Stimulated activated CD8-positive, alpha-beta memory T cell treated with anti-CD3 and anti-CD28 coated beads, Interleukin-15, amount 100 ng/mL, for 4 hours (primary cell): ENCODE measurements around the gene DRP2.
"Not testable (repeated sequence)": the region's sequence is repeated elsewhere in the genome, so short reads cannot be mapped to it uniquely, and the experiment has no call there.

ENCODE experiments used
- DNase-seq, 2 donors: peaks; one replicate each; pipeline ENCODE4 v3.0.0-alpha.2; 2020; ENCODE audit warnings: low read depth in 2 of 2

The DRP2 gene, protein sequence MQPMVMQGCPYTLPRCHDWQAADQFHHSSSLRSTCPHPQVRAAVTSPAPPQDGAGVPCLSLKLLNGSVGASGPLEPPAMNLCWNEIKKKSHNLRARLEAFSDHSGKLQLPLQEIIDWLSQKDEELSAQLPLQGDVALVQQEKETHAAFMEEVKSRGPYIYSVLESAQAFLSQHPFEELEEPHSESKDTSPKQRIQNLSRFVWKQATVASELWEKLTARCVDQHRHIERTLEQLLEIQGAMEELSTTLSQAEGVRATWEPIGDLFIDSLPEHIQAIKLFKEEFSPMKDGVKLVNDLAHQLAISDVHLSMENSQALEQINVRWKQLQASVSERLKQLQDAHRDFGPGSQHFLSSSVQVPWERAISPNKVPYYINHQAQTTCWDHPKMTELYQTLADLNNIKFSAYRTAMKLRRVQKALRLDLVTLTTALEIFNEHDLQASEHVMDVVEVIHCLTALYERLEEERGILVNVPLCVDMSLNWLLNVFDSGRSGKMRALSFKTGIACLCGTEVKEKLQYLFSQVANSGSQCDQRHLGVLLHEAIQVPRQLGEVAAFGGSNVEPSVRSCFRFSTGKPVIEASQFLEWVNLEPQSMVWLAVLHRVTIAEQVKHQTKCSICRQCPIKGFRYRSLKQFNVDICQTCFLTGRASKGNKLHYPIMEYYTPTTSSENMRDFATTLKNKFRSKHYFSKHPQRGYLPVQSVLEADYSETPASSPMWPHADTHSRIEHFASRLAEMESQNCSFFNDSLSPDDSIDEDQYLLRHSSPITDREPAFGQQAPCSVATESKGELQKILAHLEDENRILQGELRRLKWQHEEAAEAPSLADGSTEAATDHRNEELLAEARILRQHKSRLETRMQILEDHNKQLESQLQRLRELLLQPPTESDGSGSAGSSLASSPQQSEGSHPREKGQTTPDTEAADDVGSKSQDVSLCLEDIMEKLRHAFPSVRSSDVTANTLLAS

DNA sequence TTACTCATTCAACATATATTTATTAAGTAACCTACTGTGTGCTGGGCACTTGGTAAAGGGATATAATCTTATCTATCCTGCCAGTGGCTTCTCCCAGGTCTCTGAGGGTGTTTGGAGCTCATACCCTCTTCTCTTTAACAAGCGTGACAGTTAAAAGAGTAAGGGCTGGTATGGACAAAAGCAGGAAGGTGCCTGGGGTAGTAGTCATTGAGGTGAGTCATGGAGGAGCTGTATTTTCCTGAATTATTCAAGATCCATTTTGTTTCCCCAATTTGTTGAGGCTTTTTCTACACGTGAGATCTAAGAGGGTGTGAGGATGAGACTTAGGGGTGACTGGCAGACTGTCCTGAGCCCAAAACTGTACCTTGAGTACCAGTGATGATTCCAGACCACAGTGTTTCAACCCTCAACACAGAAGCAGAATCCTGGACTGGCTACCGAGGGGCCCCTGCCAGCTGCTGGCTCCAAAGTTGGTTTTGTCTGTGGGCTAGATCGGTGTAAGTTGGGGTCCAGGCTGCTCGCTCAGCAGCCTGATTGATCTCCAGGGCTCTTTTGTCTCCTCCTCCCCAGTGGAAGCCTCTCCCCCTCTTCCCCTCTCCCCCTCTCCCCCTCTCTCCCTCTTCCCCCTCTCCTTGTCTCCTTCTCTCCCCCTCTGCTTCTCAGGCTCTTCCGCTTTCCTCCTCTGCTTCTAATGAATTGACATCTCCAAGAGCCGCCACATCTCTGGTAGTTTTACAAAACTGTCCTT, at the start of gene DRP2:
DRP2 (plus strand) TSS at position 671 of the 748 bp plus-strand sequence. CDS start 11,862 bp downstream, outside the sequence.
- no peak for DNase-seq

DNA sequence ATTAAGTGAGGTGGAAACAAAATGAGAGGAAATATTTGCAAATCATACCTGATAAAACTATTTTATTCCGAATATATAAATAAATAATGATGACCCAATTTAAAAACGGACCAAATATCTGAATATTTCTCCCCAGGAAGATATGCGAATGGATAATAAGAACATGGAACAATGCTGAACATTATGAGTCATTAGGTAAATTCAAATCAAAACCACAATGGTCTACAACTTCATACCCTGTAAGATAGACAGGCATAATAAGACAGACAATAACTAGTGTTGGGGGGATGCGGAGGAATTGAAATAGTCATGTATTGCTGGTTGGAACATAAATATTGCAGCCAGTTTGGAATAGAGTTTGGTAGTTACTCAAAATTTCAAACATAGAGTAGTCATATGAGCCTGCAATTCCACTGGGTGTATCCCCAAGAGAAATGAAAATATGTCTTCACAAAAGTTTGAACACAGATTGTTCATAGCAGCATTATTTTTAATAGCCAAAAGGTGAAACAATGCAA, 47.6 kb upstream of the DRP2 start:
- no peak for DNase-seq

DNA sequence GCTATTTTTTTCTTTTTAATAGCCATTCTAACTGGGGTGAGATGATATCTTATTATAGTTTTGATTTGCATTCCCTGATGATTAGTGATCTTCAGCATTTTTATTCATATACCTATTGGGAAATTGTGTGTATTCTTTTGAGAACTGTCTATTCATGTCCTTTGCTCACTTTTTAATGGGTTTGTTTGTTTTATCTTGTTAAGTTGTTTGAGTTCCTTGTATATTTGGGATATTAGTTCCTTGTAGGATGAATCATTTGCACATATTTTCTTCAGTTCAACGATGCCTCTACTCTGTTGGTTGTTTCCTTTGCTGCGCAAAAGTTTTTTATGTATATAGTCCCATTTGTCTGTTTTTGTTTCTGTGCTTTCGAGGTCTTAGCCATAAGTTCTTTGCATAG, 43.1 kb upstream of the DRP2 start:
- no peak for DNase-seq

DNA sequence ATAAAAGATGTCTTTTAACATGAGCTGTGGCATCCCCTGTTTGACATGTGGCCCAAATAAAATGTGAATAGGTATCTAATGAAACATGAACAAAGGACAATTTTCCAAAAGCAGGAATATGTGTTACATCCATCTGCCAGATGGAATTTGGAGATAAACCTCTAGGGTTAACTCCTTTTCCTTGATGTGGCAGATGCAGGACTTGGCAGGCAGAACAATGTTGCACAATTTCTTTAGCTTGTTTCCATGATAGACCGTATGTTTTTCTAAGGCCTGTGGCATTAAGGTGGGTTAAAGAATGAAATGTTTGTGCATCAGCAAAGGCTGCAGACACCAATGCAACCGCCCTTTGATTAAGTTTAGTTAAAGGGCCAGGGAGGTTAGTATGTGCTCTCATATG, 34.7 kb upstream of the DRP2 start:
- not testable (repeated sequence) for DNase-seq

DNA sequence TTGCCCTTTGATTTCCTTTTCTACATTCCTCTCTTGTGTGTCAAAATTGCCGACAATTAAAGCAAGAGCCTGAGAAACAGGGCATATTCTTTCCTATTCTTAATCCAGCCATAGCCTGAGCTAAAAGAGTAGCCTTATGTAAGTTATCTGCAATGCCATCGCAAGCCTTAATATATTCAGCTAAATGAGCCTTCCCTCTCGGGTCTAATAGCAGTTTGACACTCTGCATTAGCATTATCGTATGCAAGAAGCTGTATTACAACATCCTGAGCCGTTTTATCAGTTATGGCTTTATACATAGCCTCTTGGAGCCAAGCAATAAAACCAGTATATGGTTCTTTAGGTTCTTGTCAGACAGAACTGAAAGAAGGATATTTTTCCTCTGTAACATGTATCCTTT, 31.6 kb upstream of the DRP2 start:
- not testable (repeated sequence) for DNase-seq

DNA sequence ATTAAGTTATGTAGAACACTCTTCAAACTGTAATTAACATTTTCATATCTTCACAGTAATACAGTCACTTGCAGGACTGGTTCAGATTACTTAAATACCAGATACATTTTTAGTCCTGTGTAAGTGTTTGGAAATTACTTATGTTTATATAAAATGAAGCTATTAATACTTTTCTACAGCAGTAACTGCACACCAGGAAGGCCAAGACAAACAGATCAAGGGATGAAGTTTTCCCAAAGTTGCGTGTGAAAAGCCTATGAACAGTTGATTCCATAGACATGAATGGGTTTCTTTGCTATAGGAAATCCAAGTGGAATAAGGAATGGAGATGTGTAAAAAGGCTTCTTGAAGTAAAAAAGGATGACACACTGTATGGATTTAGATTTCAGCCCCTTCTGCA, 28.9 kb upstream of the DRP2 start:
- DNase-seq: no peak

DNA sequence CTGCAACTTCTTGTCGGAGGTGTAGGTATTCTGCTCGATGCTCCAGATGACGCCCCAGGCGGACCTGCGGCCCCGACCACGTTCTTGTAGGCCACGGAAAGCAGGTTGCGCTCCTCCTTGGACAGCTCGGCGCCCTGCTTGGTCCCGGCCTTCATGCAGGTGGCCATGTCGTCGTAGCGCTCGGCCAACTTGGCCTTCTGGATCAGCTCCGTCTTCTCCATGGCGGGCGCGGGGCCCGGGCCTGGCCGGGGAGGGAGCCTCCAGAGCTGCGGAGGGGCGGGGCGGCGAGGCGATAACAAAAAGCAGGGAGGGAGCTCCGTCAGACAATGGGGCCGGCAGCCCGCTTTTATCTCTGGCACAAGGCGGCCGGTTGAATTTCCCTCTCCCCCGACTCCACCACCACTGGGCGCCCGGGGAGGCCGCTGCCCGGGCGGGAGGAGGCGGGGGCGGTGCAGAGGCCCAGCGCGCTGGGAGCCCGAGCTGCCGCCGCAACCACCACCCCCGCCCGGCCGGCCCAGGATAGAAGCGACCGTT, 28.3 kb upstream of the DRP2 start:
- DNase-seq: no peak

DNA sequence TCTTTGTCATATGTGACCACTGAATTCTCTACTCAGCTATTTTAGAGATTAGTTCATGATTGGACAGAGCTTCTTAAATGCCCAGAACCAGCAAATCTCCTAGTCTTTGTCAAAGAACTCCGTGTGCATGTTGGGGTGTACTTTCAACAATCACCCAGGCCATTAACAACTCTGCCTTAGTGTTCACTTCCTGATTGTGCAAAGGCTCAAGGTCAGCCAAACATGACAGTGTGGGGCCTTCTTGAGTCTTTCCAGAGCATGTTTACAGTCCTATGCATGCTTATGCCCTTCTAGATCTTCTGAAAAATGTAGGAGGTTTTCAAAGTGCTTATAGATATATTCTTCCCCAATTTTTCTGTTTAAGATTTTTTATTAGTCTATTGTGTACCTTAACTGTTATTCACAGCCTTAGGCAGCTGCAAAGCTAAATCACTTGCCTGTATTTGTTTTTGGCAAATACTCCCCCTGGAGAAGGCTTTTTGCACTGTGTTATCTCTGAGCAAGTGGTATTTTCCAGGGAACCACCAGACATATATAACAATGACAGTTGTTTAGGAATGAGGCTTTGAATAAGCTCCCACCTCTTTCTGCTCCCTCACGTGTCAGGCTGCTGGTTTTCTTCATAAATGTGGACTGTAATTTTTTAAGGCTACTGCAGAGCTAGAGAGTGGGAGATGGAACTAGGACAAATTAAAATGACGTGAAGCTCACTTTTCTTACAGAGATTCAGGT, 24.0 kb upstream of the DRP2 start:
- no peak for DNase-seq

DNA sequence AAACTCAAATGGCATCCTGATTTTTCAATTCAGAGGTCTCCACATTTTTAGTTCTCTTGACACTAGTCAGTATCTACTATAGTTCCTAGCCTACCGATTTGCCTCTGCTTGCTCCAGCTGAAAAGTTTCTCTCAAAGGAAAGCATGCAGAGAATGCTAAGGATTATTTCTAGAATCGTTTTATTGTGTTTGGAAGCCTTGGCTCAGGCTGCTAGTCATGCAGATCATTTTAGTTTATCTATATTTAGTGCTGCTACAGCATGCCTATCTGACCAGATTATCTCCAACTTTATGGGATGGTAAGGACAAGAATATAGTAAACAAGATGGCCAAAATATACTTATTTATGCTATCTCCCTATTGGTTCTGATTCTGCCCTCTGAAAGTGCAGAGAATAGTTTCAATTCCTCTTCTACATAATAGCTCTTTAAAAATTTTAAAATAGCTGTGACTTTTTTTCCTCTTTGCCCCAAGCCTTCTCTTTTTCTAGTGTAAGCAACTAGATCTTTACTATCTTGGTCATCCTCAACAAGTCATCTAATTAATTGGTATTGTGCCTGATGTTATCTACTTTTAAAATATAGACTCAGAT, 15.7 kb upstream of the DRP2 start:
- DNase-seq: no peak

DNA sequence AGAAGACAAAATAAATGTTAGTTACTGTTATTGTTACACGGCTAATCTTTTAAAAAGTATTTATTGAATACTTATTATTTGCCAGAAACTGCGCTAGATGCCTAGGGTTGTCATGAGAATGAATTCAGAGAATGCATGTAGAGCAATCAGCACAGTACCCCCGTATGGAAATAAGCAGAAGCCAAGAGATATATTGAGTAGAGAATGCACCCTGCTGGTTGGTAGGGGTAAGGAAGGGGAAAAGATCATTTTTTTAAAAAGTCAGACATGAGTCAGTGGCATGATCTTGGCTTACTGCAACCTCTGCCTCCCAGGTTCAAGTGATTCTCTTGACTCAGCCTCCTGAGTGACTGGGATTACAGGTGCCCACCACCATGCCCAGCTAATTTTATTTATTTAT, 13.1 kb upstream of the DRP2 start:
- no peak for DNase-seq

DNA sequence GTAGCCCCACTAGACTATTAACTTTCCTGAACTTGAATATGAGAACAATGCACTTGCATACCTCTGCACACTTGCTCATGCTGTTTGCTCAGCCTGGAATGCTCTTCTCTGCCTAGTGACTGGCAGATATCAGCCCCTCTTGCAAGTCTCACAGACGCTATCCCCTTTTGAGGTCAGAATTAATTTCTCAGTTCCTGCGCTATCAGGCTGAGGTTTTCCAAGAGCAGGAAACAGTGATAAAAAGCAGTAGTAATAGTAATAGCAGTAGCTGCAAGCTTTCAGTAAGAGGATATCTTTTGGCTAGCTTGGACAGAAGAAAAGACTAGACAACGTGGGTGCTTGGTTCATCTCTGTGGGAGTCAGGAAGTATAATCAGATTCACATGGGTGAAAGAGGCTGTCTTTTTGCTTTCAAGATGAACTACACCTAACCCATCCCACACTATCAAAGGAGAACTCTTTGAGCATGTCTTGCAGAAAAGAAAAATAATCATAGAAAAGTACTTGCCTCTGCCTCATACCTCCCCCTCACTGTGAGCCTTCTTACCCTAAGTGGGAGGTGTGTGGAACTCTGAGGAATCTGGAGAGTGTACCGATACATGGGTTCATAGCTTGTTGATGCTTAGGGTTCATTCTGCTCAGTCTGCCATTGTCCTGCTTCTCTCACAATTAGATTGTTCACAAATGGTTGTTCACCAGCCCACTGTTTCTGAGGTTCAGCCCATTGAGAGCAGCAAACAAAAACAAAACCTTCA, 11.3 kb upstream of the DRP2 start:
- no peak for DNase-seq

DNA sequence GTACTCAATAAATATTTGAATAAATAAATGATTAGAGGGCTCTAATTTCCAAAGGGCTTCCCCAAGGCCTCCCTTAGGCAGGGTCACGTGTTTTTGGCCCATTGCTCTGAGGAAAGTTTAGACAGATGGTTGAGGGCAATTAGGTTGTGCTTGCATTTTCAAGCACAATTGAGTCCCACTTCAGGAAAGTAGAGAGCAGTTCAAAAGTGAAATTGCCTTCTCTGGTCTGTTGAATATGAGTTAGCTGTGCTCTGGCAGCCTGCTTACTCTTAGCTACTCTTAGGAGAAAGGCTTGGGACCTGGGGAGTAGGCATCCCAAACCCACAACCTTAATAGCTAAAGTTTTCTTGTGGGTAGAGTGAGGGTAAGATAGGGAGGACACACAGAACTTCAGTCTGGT, 9.0 kb upstream of the DRP2 start:
- DNase-seq: no peak

DNA sequence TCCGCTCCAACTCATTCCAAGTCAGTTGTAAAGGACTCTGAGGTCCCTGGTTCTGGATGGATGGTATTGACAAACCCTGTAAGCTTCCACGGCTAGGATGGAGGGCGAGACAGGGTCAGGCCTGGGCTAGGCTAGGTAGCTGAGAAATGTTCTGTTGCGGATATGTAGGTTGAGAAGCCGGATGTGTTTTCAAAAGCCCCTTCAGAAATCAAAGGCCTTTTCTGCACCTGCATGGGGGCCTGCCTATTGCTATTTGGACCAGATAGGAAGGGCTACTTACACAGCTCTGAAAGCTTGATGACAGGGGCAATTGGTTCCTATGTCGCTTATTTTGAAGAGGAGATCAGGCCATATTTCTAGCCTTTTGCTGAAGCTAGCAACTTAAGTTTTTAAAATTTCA, 1.9 kb upstream of the DRP2 start:
- DNase-seq: no peak

DNA sequence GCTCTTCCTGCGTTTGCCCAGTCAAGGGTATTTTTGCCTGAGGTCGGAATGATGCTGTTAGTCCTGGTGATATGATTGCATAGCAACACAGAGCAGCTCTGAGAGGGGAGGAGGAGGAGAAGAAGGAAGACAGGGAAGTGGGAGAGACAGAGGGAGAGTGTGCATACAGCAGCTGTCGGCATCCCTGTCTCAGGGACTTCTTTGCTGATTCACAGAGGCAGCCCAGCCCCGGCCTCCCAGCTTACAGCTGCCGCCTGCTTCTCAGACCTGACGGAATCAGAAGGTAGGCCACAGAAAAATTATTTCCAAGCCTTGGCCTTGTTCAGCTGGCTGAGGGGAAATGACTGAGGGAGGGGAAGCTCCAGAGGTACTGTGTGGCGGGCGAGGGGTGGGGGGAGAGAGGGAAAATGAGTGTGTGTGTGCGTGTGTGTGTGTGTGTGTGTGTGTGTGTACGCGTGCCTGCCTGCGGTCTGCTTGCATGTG, 319 bp downstream of the DRP2 start:
- DNase-seq: peak in 1 of 2 donors; percentile 3

DNA sequence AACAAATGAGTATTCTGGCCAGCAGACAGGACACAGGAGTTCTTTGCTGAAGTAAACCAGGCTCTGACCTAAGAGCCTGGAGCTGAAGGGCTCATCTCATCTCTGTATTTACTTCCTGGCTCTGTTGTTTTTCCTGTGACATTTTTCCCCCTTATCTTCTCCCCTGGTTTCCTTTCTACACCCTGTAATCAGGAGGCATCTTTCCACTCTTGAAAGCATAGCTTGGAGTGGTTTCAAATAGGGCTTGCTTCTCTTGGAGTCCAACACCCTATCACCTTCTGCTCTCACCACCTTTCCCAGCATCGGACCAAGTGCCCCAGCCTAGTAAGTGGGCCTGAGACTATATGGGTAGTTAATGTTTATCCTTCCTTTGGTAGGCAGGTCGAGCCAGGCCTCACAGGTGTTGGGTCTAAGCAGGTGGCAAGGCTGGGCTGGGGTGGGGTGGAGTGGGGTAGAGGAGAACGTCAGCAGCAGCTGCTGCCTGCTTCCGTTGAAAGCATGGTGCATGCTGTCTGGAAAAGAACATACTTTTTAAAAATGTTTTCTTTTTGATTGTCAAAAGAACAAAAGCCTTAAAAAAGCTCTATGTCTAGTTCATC, 1.2 kb downstream of the DRP2 start:
- no peak for DNase-seq

DNA sequence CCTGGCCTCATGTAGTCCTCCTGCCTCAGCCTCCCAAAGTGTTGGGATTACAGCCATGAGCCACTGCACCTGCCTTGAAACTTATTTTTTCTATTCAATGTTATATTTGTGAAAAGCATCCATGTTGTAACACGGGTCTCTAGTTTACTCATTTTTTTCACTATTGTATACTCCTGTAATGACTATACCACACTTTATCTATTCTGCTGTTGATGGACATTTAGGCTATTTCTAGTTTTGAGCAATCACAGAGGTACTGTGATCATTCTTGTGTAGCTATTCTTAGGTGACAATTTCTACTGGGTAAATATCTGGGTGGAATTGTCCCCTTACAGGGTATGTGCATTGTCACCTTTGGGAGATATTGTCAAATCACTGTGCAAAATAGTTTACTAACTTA, 3.6 kb downstream of the DRP2 start:
- DNase-seq: no peak

DNA sequence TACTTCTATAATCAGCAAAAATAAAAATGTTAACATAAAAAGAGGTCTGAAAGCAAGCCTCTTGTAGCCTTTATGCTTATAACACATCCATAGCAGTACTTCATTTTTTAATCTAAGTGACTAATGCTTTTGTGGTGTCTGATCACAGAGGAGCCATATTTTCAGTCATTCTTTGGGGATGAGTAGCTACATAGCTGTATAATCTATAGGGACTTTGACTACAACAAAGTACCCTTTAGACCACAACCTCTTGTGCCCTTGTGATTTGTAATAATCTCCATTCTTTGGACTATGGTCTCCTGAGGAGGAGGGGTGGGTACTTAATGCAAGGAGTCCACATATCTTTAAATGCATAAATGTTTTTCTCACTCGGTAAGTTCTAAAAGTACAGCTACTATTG, 9.6 kb downstream of the DRP2 start:
- DNase-seq: no peak

DNA sequence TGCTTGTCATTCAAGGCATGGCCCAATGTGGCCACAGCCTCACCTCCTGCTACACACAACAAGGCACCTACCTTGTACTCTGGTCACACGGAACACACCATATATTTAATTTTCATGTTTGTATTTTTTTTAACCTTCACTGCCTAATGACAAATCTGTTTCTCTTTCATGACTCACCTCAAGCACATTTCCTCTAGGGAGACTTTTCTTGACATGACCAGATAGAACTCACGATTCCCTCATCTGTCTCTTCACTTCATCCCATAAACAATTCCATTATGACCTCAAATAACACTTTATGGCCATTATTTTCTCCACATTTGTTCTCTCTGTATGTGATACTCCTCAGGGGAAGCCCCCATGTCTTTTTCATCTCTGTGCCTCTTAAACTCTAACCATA, 11.1 kb downstream of the DRP2 start:
- no peak for DNase-seq

DNA sequence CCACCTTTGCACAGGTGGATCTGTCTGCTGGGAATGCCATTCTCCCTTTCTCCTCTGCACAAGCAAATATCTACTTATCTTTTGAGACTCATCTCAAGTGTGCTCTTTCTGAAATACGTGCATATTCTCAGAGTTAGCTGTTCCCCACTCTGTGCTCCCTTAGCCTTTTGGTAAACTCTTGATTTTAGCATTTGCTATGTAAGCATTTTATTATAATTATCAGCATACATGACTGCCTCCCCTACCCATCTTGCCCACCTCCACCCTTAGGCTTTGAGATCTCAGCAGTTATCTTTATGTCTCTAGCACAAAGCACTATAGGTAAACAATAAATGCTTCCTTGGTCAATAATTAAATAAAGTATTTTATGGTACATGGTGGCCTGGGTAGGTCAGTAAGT, 11.5 kb downstream of the DRP2 start:
- no peak for DNase-seq
